ENCODE results near the gene RNASEL.

- TF ChIP-seq POLR2A (IDR thresholded peaks at IDR 0.05; ENCODE audit: low read length): no peak
- no peak for TF ChIP-seq GATA1 (IDR thresholded peaks at IDR 0.05; ENCODE audit: low read depth, low read length)
Measured at GRCh38 chr1:182625719-182626504, 36.9 kb upstream of the RNASEL start.

Measured in erythroblast (primary cell).